ENCODE results near the gene CDK9. TPM values are rescaled to one million over a fixed set of nuclear protein-coding genes. Genes with fewer than 3 reads are reported as not detected.
"Not testable (repeated sequence)": the region's sequence is repeated elsewhere in the genome, so short reads cannot be mapped to it uniquely, and the experiment has no call there.

The CDK9 gene
- total RNA-seq, 1 donor from 2014 or later = 100 TPM

DNA sequence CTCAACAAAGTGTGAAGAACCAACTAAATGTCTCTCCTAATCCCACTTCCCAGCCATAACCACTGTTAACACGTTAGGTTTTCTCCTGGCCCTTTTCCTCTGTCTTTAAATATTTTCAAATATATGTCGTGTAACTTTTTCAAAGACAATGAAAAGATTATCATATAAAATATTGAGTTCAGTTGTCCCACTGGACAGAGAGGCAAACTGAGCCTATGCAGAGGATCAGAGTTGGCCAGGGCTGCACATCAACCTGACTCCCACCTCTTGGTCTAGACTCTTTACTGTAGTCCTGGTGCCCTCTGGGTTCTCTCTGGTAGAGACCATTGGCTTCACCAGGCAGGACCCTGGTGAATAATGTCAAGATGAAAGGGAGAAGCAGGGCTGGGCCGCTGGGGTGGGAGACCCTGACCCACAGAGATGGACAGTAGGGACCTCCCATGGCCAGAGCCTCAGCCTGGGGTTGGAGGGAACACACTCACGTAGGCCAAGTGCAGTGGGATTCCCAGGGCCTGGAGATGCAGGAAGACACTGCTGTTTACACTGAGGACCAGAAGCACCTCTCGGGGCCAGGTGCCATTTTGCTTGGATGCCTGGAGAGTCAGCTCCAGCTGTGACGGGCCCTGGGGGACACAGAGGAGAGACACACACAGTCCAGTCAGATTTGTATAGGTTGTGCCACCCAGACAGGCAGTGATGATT, 43.5 kb downstream of the CDK9 start:
- Mint-ChIP-seq H3K36me3 (ENCODE audit: insufficient read depth) (no peaks in the 10 kb centered on the region), H3K27me3 (peaks cover 36% of the 10 kb centered on the region), H3K27ac (no peak overlapping the region), H3K4me3 (ENCODE audit: low read depth) (no peak overlapping the region), H3K9me3 (ENCODE audit: low read depth) (no peaks in the 10 kb centered on the region), H3K4me1 (ENCODE audit: low read depth) (peaks cover 5% of the 10 kb centered on the region)
- no peak for TF ChIP-seq CTCF (IDR thresholded peaks at IDR 0.05; ENCODE audit: unreplicated experiment)
- DNase-seq (ENCODE audit: low spot score, unreplicated experiment) = no peak

- H3K9me3 Mint-ChIP-seq (ENCODE audit: low read depth) = no peaks in the 10 kb centered on the region
- H3K4me1 Mint-ChIP-seq (ENCODE audit: low read depth) = peaks cover 4% of the 10 kb centered on the region
- TF ChIP-seq CTCF (IDR thresholded peaks at IDR 0.05; ENCODE audit: unreplicated experiment) = no peak
- H3K36me3 Mint-ChIP-seq (ENCODE audit: insufficient read depth) = no peaks in the 10 kb centered on the region
- H3K27me3 Mint-ChIP-seq = peaks cover 20% of the 10 kb centered on the region
- H3K27ac Mint-ChIP-seq = no peak overlapping the region
- no peak for DNase-seq (ENCODE audit: low spot score, unreplicated experiment)
- H3K4me3 Mint-ChIP-seq (ENCODE audit: low read depth) = no peak overlapping the region
These were observed 46.4 kb downstream of the CDK9 start for GRCh38 chr9:127832248-127832647.

DNA sequence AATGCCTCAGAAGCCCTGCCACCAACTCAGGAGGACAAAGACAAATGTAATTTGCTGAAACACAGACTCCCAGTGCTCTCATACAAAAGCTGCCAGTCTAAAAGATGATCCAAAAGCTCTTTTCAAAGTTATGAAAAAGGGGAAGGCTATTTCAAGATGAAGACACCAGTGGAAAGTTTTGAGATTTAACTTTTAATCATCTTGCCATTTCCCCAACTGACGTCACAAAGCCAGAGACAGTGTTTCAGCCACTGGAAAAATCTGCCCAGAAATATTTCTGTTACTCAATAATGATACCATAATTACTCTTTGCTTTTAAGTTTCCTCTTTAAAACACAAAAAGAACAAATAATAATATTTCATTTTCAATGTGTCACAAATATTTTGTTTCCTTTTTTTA, 47.7 kb downstream of the CDK9 start:
- Mint-ChIP-seq H3K36me3 (ENCODE audit: insufficient read depth) (no peaks in the 10 kb centered on the region), H3K27me3 (peaks cover 13% of the 10 kb centered on the region), H3K4me1 (ENCODE audit: low read depth) (peaks cover 3% of the 10 kb centered on the region), H3K9me3 (ENCODE audit: low read depth) (no peaks in the 10 kb centered on the region), H3K4me3 (ENCODE audit: low read depth) (no peak overlapping the region), H3K27ac (no peak overlapping the region)
- no peak for DNase-seq (ENCODE audit: low spot score, unreplicated experiment)
- TF ChIP-seq CTCF (IDR thresholded peaks at IDR 0.05; ENCODE audit: unreplicated experiment) = no peak

DNA sequence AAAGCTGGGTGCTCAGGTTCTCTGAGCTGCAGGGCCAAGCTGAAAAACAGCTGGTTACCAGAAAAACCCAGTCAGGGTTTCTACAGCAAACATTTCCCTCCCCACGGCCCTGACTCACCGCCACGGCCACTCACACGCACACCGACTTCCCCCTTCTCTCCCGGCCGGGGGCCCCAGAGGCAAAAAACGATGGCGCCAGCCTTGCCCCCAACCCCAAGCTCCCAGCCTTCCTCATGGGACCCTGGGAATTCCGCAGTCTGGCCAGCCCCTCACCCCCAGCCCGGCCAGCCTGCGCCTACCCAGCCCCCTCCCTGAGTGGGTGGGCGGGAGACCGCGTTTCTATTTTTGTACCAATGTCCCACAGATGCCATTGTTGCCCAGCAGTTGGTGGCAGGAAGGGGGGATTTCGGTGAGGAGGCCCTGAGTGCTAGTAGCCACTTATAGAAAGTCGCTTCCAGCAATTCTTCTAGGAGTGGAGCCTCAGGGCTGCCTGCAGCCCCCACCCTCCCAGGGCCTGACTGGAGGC, 50.2 kb downstream of the CDK9 start:
- H3K36me3 Mint-ChIP-seq (ENCODE audit: insufficient read depth) = no peaks in the 10 kb centered on the region
- H3K4me1 Mint-ChIP-seq (ENCODE audit: low read depth) = no peaks in the 10 kb centered on the region
- no peak for DNase-seq (ENCODE audit: low spot score, unreplicated experiment)

DNA sequence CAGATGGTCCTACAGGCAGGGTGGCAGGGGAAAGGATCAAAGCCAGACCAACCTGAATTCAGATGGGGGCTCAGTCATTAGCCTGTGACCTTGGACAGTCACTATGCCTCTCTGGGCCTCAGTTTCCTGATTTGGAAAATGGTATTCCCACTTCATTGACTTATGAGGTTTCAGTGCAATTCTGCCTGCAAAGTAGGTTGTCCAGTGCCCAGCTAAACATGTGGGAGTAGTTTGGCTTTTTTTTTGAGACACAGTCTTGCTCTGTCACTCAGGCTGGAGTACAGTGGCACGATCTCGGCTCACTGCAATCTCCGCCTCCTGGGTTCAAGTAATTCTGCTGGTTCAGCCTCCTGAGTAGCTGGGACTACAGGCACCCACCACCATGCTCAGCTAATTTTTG, 50.7 kb downstream of the CDK9 start:
- H3K36me3 Mint-ChIP-seq (ENCODE audit: insufficient read depth); H3K4me1 Mint-ChIP-seq (ENCODE audit: low read depth); H3K4me3 Mint-ChIP-seq (ENCODE audit: low read depth); H3K27ac Mint-ChIP-seq; DNase-seq (ENCODE audit: low spot score, unreplicated experiment); H3K27me3 Mint-ChIP-seq; H3K9me3 Mint-ChIP-seq (ENCODE audit: low read depth): not testable (repeated sequence)

More for the DNA sequence above, 50.2 kb downstream of the CDK9 start:
- no peaks in the 10 kb centered on the region for H3K27me3 Mint-ChIP-seq
- no peak overlapping the region for H3K4me3 Mint-ChIP-seq (ENCODE audit: low read depth)
- H3K9me3 Mint-ChIP-seq (ENCODE audit: low read depth) = no peaks in the 10 kb centered on the region
- H3K27ac Mint-ChIP-seq = no peak overlapping the region
- TF ChIP-seq CTCF (IDR thresholded peaks at IDR 0.05; ENCODE audit: unreplicated experiment) = no peak

- Mint-ChIP-seq H3K27ac (no peak overlapping the region), H3K9me3 (ENCODE audit: low read depth) (no peaks in the 10 kb centered on the region)
These were observed 51.5 kb downstream of the CDK9 start for GRCh38 chr9:127837346-127837745.

More at GRCh38 chr9:127837346-127837745, 51.5 kb downstream of the CDK9 start:
- TF ChIP-seq CTCF (IDR thresholded peaks at IDR 0.05; ENCODE audit: unreplicated experiment) = no peak
- no peaks in the 10 kb centered on the region for H3K36me3 Mint-ChIP-seq (ENCODE audit: insufficient read depth)
- no peak overlapping the region for H3K4me3 Mint-ChIP-seq (ENCODE audit: low read depth)
- H3K4me1 Mint-ChIP-seq (ENCODE audit: low read depth) = no peaks in the 10 kb centered on the region
- DNase-seq (ENCODE audit: low spot score, unreplicated experiment) = no peak
- no peaks in the 10 kb centered on the region for H3K27me3 Mint-ChIP-seq
